Psoas muscle (tissue), 8 donors: ENCODE results near the gene LMO7. TPM values are rescaled to one million over a fixed set of nuclear protein-coding genes. Genes with fewer than 3 reads are reported as not detected.
A peak's percentile ranks its signal among the peaks of the same experiment; 100 is the strongest.

ENCODE experiments used
- ATAC-seq, 4 donors: fragments of 200-7000 bp; cut with Tn5 transposase; one replicate each; pipeline ENCODE4 v1.9.1; 2020; ENCODE audit warnings: moderate library complexity in 3 of 4, mild to moderate bottlenecking in 2 of 4
- DNase-seq, 2 donors: peaks; one replicate each; pipeline ENCODE4 v3.0.0-alpha.2; 2020
- H3K27ac ChIP-seq: fragments of 200-600 bp; one replicate; pipeline ENCODE4 v1.8.0; 2022
- H3K27me3 ChIP-seq, 3 donors: fragments of 200-600 bp in 1 of 3; one replicate each; pipeline versions ENCODE4 v1.6.1 to v1.8.0; 2013 to 2022; ENCODE audit warnings: low read length in 2 of 3, mild to moderate bottlenecking in 2 of 3, moderate library complexity in 1 of 3; ENCODE audit not compliant: insufficient read depth in 3 of 3
- H3K36me3 ChIP-seq, 2 donors: fragments of 200-600 bp in 1 of 2; one replicate each; pipeline versions ENCODE4 v1.6.1 to v1.8.0; 2013 to 2022; ENCODE audit warnings: low read depth in 1 of 2, mild to moderate bottlenecking in 1 of 2, moderate library complexity in 1 of 2; ENCODE audit not compliant: insufficient read depth in 1 of 2
- H3K4me1 ChIP-seq: fragments of 200-600 bp; one replicate; pipeline ENCODE4 v1.8.0; 2022
- H3K4me3 ChIP-seq: fragments of 200-600 bp; one replicate; pipeline ENCODE4 v1.8.0; 2022; ENCODE audit warnings: mild to moderate bottlenecking
- H3K9me3 ChIP-seq: fragments of 200-600 bp; one replicate; pipeline ENCODE4 v1.8.0; 2022
- WGBS, 3 donors: extraction: QIAGEN DNeasy Blood & Tissue Kit; methylation state at CpG; one replicate each; pipeline versions ENCODE4 v1.1.6 to v1.1.7; 2013; 5-methylcytosine and 5-hydroxymethylcytosine counted together
- intact Hi-C, 2 donors: fragments of 100-400 bp; cut with DNase I; formaldehyde crosslinking; loops; one replicate each; pipeline versions ENCODE4 v1.11.0 to v1.14.2; 2022
- polyA plus RNA-seq, 3 donors: library from polyadenylated mRNA; stranded (reverse); fragments of 200-250 nt; gene quantifications; one replicate each; pipeline ENCODE4 v1.2.3, GENCODE V29; 2013
- total RNA-seq, 4 donors: library from RNA; stranded (reverse); fragmentation: NEBNext Ultra II Directional in 2 of 4; extraction: Animal tissue kit (Norgen Biotek cat#: 25700) in 2 of 4; gene quantifications; one replicate each; pipeline versions ENCODE4 v1.2.1 to v1.2.4, GENCODE V29; 2021 to 2023
- TF ChIP-seq, protein P1 (sequence below): fragments of 200-600 bp; IDR thresholded peaks from one replicate; pipeline ENCODE4 v1.8.0; 2022; ENCODE audit warnings: antibody characterized with exemption
- donor health status: healthy with polysubstance abuse.
- donor health status: DM: no; HTN: no; CAD: no; lungs with moderate emphysema.
- donor health status: Bipolar disorder and iron deficiency.
- donor health status: healthy.
- donor health status: DM: yes; HTN: yes; CAD: no.
- donor health status: DM: no; HTN: no; CAD: no.
- donor health status: DM: no; HTN: no; CAD: no.
- donor health status: DM: yes; HTN: yes; CAD: no.

The LMO7 gene
- total and polyA plus RNA-seq, 7 donors: 15.3 to 271 (median 97.9) TPM

DNA sequence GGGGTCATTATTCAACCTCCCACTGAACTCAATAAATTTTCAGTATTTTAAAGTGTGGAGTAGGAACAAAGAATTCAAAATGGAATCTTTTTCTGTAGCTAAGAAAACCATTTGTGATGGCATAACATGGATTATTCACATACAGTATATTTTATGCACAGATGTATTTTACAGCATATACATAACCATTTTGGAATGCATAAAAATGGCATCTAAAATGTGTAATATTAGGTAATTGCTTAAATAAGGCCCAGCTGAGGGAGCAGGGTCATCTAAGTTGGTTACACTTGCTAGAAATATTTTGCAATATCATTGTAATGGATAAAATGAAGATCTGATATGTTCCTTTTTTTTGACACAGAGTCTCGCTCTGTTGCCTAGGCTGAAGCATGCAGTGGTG, 146.9 kb downstream of the LMO7 start:
- intact Hi-C loops: no loop called here
- Histone ChIP-seq H3K4me1 (peaks cover 37% of the 10 kb centered on the region), H3K4me3 (no peak overlapping the region), H3K27ac (no peak overlapping the region), H3K9me3 (no peaks in the 10 kb centered on the region), H3K27me3 (no peaks in the 10 kb centered on the region), H3K36me3 (no peaks in the 10 kb centered on the region)
- ATAC-seq (no peak), DNase-seq (no peak)
- 7 to 100% (median 59%) methylated on average over 1 of the region's 1 CpG for WGBS, 3 donors
- TF ChIP-seq, protein P1, sequence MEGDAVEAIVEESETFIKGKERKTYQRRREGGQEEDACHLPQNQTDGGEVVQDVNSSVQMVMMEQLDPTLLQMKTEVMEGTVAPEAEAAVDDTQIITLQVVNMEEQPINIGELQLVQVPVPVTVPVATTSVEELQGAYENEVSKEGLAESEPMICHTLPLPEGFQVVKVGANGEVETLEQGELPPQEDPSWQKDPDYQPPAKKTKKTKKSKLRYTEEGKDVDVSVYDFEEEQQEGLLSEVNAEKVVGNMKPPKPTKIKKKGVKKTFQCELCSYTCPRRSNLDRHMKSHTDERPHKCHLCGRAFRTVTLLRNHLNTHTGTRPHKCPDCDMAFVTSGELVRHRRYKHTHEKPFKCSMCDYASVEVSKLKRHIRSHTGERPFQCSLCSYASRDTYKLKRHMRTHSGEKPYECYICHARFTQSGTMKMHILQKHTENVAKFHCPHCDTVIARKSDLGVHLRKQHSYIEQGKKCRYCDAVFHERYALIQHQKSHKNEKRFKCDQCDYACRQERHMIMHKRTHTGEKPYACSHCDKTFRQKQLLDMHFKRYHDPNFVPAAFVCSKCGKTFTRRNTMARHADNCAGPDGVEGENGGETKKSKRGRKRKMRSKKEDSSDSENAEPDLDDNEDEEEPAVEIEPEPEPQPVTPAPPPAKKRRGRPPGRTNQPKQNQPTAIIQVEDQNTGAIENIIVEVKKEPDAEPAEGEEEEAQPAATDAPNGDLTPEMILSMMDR: no peak

DNA sequence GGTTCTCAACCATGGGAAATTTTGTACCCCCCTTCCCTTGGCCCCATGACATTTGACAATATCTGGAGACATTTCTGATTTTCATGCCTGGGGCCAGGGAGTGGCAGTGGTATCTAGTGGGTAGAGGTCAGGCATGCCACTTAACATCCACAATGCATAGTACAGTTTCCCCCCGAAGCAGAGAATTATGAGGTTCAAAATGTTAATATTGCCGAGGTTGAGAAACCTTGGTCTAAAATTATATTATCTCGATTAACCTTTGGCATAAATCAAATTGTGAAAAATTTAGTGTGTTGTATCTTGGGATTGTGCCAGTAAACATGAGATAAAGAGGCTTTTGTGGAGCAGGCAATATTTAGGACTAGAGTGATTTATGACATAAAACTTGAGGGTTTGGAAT, 147.9 kb downstream of the LMO7 start:
- H3K27me3 ChIP-seq: no peaks in the 10 kb centered on the region
- WGBS, 3 donors: 40 to 44% (median 40%) methylated on average over 3 of the region's 3 CpGs

DNA sequence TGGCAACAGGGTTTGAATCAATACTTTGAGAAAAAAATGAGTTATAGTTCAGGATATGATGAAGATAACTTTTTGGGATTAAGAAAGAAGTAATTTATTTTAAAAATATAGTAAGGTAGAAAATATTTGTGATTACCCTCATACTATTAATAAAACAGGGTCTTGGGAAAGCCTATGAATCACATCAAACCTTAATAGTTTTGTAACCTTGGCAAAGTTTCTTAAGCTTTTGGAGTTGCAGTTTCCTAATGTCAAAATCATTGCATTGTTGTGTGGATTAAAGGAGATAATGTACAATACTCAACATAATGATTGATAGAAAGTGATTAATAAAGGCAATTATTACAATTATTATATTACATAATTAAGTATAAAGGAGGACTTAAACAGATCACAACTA, 149.0 kb downstream of the LMO7 start:
- peak overlapping the region; percentile 90 for H3K27ac ChIP-seq
- H3K9me3 ChIP-seq: no peaks in the 10 kb centered on the region
- H3K36me3 ChIP-seq: no peaks in the 10 kb centered on the region
- TF ChIP-seq, protein P1: no peak
- no peaks in the 10 kb centered on the region for H3K27me3 ChIP-seq
- ATAC-seq (peak in 1 of 4 donors; percentile 35), DNase-seq (no peak)
- H3K4me3 ChIP-seq: no peak overlapping the region
- intact Hi-C loops: no loop called here
- H3K4me1 ChIP-seq: peaks cover 56% of the 10 kb centered on the region

More for the DNA sequence above, 147.9 kb downstream of the LMO7 start:
- DNase-seq: no peak
- TF ChIP-seq, protein P1: no peak
- H3K4me1 ChIP-seq: peaks cover 44% of the 10 kb centered on the region
- no peaks in the 10 kb centered on the region for H3K9me3 ChIP-seq
- H3K4me3 ChIP-seq: no peak overlapping the region
- H3K27ac ChIP-seq: peak overlapping the region; percentile 90
- ATAC-seq: no peak
- H3K36me3 ChIP-seq: no peaks in the 10 kb centered on the region
- intact Hi-C loops: no loop called here

DNA sequence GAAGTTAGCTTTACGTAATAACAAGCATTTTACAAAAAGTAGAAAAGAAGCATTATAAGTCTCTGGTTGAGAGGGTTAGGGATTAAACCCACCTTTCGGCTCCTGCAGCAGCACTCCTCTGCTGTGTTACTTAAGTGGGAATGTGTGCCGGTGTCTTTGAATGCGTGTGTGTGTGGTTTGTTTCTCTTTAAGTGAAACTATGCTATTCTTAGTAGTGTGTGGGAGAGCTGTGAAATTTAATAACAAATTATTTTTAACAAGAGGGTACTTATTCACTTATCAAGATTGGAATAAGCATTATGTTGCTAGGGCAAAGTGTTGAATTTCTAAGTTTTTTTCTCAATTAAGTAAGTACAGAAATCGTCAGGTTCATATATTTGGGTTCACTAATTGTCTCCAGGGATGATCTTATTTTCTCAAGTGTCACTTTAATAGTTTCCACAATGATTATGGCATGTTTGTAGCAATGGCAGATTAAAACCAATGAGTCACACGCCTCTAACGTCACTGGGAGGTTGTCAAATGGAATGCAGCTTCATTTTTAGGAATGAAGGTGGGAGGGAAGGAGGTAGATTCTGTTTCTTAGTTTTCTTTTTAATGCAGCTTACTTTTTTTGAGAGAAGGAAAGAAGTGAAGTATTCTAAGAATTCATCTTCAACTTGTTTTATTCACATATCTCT, 151.3 kb downstream of the LMO7 start:
- peaks cover 78% of the 10 kb centered on the region for H3K4me1 ChIP-seq
- intact Hi-C loops: no loop called here
- ATAC-seq (peak in 1 of 4 donors; percentile 25), DNase-seq (no peak)
- H3K27me3 ChIP-seq: no peaks in the 10 kb centered on the region
- no peaks in the 10 kb centered on the region for H3K9me3 ChIP-seq
- WGBS, 3 donors: 27 to 56% (median 33%) methylated on average over 7 of the region's 7 CpGs
- TF ChIP-seq, protein P1: no peak
- H3K27ac ChIP-seq: peak overlapping the region; percentile 90
- H3K4me3 ChIP-seq: peak overlapping the region; percentile 45
- H3K36me3 ChIP-seq: no peaks in the 10 kb centered on the region
